Caco-2 (cell line): ENCODE data around the gene MRM1. TPM values are rescaled to one million over a fixed set of nuclear protein-coding genes. Genes with fewer than 3 reads are reported as not detected.

ENCODE experiments used
- BruUV-seq: library from RNA; stranded (reverse); fragments of 400-500 nt; replicated peaks from 2 replicates; lab custom pipeline; 2021; lab: Mats Ljungman, UMichigan
- CTCF ChIA-PET: fragments of 300-600 bp; sonication (Branson Sonifier 250); formaldehyde crosslinking; loops from one replicate; lab custom pipeline; 2022; ENCODE audit warnings: antibody characterized with exemption; lab: Charles Lee
- POLR2A ChIA-PET: fragments of 300-600 bp; sonication (Branson Sonifier 250); formaldehyde crosslinking; loops from one replicate; lab custom pipeline; 2022; ENCODE audit warnings: antibody characterized with exemption; lab: Charles Lee
- DNase-seq, 2 experiments: peaks; one replicate each; pipeline versions ENCODE4 v3.0.0 to v3.0.0-alpha.2; 2020 to 2022
- H3K27me3 ChIP-seq: replicated peaks from 2 replicates; pipeline ENCODE4 v1.6.0; 2011; ENCODE audit warnings: low read length; ENCODE audit not compliant: control insufficient read depth, insufficient read depth
- H3K36me3 ChIP-seq: 2 replicates; pipeline ENCODE4 v1.5.1; 2011; ENCODE audit warnings: low read length; ENCODE audit not compliant: control insufficient read depth, insufficient read depth
- H3K4me1 ChIP-seq: fragments of 250-450 bp; sonication (Bioruptor Pico); 2 replicates; pipeline ENCODE4 v1.5.1; 2020; ENCODE audit warnings: mild to moderate bottlenecking
- H3K4me3 ChIP-seq: 2 replicates; pipeline ENCODE4 v1.5.1; 2011; ENCODE audit warnings: low read depth, mild to moderate bottlenecking, control low read depth, low read length
- H3K9me3 ChIP-seq: fragments of 250-450 bp; sonication (Bioruptor Pico); 2 replicates; pipeline ENCODE4 v1.5.1; 2020; ENCODE audit warnings: mild to moderate bottlenecking, moderate library complexity
- H3K27ac Mint-ChIP-seq: one replicate; pipeline ENCODE4 v1.8.0; 2022; ENCODE audit warnings: mixed read lengths; ENCODE audit not compliant: unreplicated experiment
- H3K27me3 Mint-ChIP-seq: one replicate; pipeline ENCODE4 v1.8.0; 2022; ENCODE audit warnings: mixed read lengths; ENCODE audit not compliant: insufficient read depth, unreplicated experiment
- H3K36me3 Mint-ChIP-seq: one replicate; pipeline ENCODE4 v1.8.0; 2022; ENCODE audit warnings: mild to moderate bottlenecking, mixed read lengths; ENCODE audit not compliant: insufficient read depth, unreplicated experiment
- H3K4me1 Mint-ChIP-seq: one replicate; pipeline ENCODE4 v1.8.0; 2022; ENCODE audit warnings: low read depth, mixed read lengths; ENCODE audit not compliant: unreplicated experiment
- H3K4me3 Mint-ChIP-seq: one replicate; pipeline ENCODE4 v1.8.0; 2022; ENCODE audit warnings: mild to moderate bottlenecking, moderate library complexity, mixed read lengths; ENCODE audit not compliant: unreplicated experiment
- H3K9me3 Mint-ChIP-seq: one replicate; pipeline ENCODE4 v1.8.0; 2022; ENCODE audit warnings: mixed read lengths; ENCODE audit not compliant: unreplicated experiment
- CTCF ChIP-seq, 2 experiments: fragments of 200-600 bp in 1 of 2; IDR thresholded peaks; 1 replicate in 1 of 2; 2 replicates in 1 of 2; pipeline versions ENCODE4 v1.5.1 to v1.8.0; 2011 to 2022; ENCODE audit warnings: antibody characterized with exemption in 1 of 2, control low read depth in 1 of 2, inconsistent platforms in 1 of 2, low read depth in 1 of 2, low read length in 1 of 2, mild to moderate bottlenecking in 1 of 2, moderate library complexity in 1 of 2; ENCODE audit not compliant: insufficient read depth in 1 of 2, severe bottlenecking in 1 of 2, unreplicated experiment in 1 of 2
- intact Hi-C: fragments of 100-400 bp; cut with micrococcal nuclease; formaldehyde crosslinking; loops from one replicate; pipeline ENCODE4 v1.10.0; 2022; ENCODE audit not compliant: unreplicated experiment
- total RNA-seq: library from RNA; stranded (reverse); gene quantifications from 2 replicates; pipeline ENCODE4 v1.2.3, GENCODE V29; 2022

Gene MRM1
- total RNA-seq, 1 experiment from 2014 or later, result 9.3 TPM

GRCh38 chr17:36591434-36592315, 9.7 kb upstream of the MRM1 start, which contains the start of gene DHRS11:
Gene DHRS11, plus strand, starts transcription at chr17:36591879. Its CDS starts 131 bp downstream, at chr17:36592010.
- H3K4me1 Mint-ChIP-seq, result peaks cover 24% of the 10 kb centered on the region
- no peaks in the 10 kb centered on the region for H3K9me3 Mint-ChIP-seq
- peak within 1 kb of the TSS; percentile 91 for H3K27ac Mint-ChIP-seq
- peaks cover 9% of the 10 kb centered on the region for H3K36me3 ChIP-seq
- no TSS peak for BruUV-seq
- intact Hi-C loops, result loop anchor here (1.0 to 5.0 kb wide), 2 partner anchors 10 to 44 kb away; partner anchors contain the start of gene MRM1
- H3K36me3 Mint-ChIP-seq, result peaks cover 81% of the 10 kb centered on the region
- no peaks in the 10 kb centered on the region for H3K27me3 Mint-ChIP-seq
- CTCF ChIA-PET, result interaction anchor here (0.5 to 2.7 kb wide), 2 partner anchors 10 to 828 kb away, joined by 3 to 30 read pairs; partner anchors contain the start of gene MRM1
- TF ChIP-seq CTCF (IDR thresholded peaks at IDR 0.05; ENCODE audit: insufficient read depth in 1 of 2, low read depth in 1 of 2, low read length in 1 of 2, severe bottlenecking in 1 of 2, unreplicated experiment in 1 of 2), result peak in 1 of 2 experiments; percentile 17
- POLR2A ChIA-PET, result interaction anchor here (2.2 to 2.3 kb wide), 2 partner anchors 10 to 46 kb away, joined by 19 to 35 read pairs; partner anchors contain the start of genes GGNBP2 and MRM1
- H3K4me3 ChIP-seq, result peak within 1 kb of the TSS; percentile 96
- H3K4me1 ChIP-seq, result peaks cover 27% of the 10 kb centered on the region
- peak within 1 kb of the TSS; percentile 86 for H3K4me3 Mint-ChIP-seq
- no peaks in the 10 kb centered on the region for H3K9me3 ChIP-seq
- H3K27me3 ChIP-seq, result no peaks in the 10 kb centered on the region
- DNase-seq, result peak; percentile 86 to 91

GRCh38 chr17:36592316-36592715, 9.1 kb upstream of the MRM1 start:
- CTCF ChIA-PET, result interaction anchor here (0.5 to 2.7 kb wide), 4 partner anchors 10 to 828 kb away, joined by 3 to 30 read pairs (median 6); partner anchors contain the start of genes MRM1, MYO19 and PIGW
- Histone ChIP-seq H3K36me3 (peaks cover 6% of the 10 kb centered on the region), H3K4me1 (peaks cover 30% of the 10 kb centered on the region), H3K4me3 (peak overlapping the region; percentile 96), H3K27me3 (no peaks in the 10 kb centered on the region), H3K9me3 (no peaks in the 10 kb centered on the region)
- POLR2A ChIA-PET, result interaction anchor here (2.2 to 2.3 kb wide), 2 partner anchors 10 to 47 kb away, joined by 19 to 35 read pairs; partner anchors contain the start of genes GGNBP2 and MRM1
- no TSS peak for BruUV-seq
- peaks cover 75% of the 10 kb centered on the region for H3K36me3 Mint-ChIP-seq
- no peaks in the 10 kb centered on the region for H3K27me3 Mint-ChIP-seq
- H3K4me3 Mint-ChIP-seq, result peak overlapping the region; percentile 86
- no peaks in the 10 kb centered on the region for H3K9me3 Mint-ChIP-seq
- peak overlapping the region; percentile 91 for H3K27ac Mint-ChIP-seq
- TF ChIP-seq CTCF (IDR thresholded peaks at IDR 0.05; ENCODE audit: insufficient read depth in 1 of 2, low read depth in 1 of 2, low read length in 1 of 2, severe bottlenecking in 1 of 2, unreplicated experiment in 1 of 2), result no peak
- intact Hi-C loops, result loop anchor here (1.0 to 5.0 kb wide), 2 partner anchors 9 to 45 kb away; partner anchors contain the start of gene MRM1
- H3K4me1 Mint-ChIP-seq, result peaks cover 30% of the 10 kb centered on the region
- peak in 1 of 2 experiments; percentile 45 for DNase-seq
